IMR-90 (cell line): Measurements from ENCODE around the gene EYS. TPM values are rescaled to one million over a fixed set of nuclear protein-coding genes. Genes with fewer than 3 reads are reported as not detected.

Source experiments
- ATAC-seq: fragments of 200-7000 bp; cut with Tn5 transposase; 2 replicates; pipeline ENCODE4 v1.9.1; 2020; ENCODE audit warnings: low read depth, mild to moderate bottlenecking, moderate library complexity
- BruUV-seq: library from RNA; stranded (reverse); fragments of 400-500 nt; replicated peaks from 2 replicates; lab custom pipeline; 2021; lab: Mats Ljungman, UMichigan
- CTCF ChIA-PET: fragments of 300-600 bp; formaldehyde crosslinking; extraction: SDS; loops from one replicate; lab custom pipeline; 2021; ENCODE audit warnings: antibody characterized with exemption; lab: Yijun Ruan, JAX
- POLR2A ChIA-PET: fragments of 300-600 bp; sonication (Branson Sonifier 250); formaldehyde crosslinking; loops from one replicate; lab custom pipeline; 2022; ENCODE audit warnings: antibody characterized with exemption; ENCODE audit not compliant: unreplicated experiment; lab: Charles Lee
- DNase-seq: peaks from one replicate; pipeline ENCODE4 v3.0.0; 2013
- H2AFZ ChIP-seq: replicated peaks from 2 replicates; pipeline ENCODE3; 2013; ENCODE audit warnings: low read length, mild to moderate bottlenecking; ENCODE audit not compliant: poor library complexity
- H2AK5ac ChIP-seq: 2 replicates; pipeline ENCODE4 v1.6.1; 2013; ENCODE audit warnings: low read depth, low read length, inconsistent platforms
- H2AK9ac ChIP-seq: replicated peaks from 2 replicates; pipeline ENCODE3; 2013; ENCODE audit warnings: mild to moderate bottlenecking, low read depth, low read length, moderate library complexity; ENCODE audit not compliant: poor library complexity
- H2BK120ac ChIP-seq: 2 replicates; pipeline ENCODE4 v1.6.1; 2013; ENCODE audit warnings: low read depth, low read length, inconsistent platforms
- H2BK15ac ChIP-seq: 3 replicates; pipeline ENCODE4 v1.6.1; 2013; ENCODE audit warnings: low read depth, low read length, inconsistent platforms
- H2BK20ac ChIP-seq: 2 replicates; pipeline ENCODE4 v1.6.1; 2013; ENCODE audit warnings: low read depth, mild to moderate bottlenecking, inconsistent platforms, low read length, moderate library complexity
- H2BK5ac ChIP-seq: 2 replicates; pipeline ENCODE4 v1.6.1; 2013; ENCODE audit warnings: mild to moderate bottlenecking, low read depth, low read length, inconsistent platforms; ENCODE audit not compliant: poor library complexity, severe bottlenecking
- H3K14ac ChIP-seq: replicated peaks from 2 replicates; pipeline ENCODE4 v1.6.1; 2013; ENCODE audit warnings: low read depth, low read length, inconsistent platforms
- H3K18ac ChIP-seq: 2 replicates; pipeline ENCODE4 v1.6.1; 2013; ENCODE audit warnings: low read depth, low read length, control low read depth
- H3K23ac ChIP-seq: 2 replicates; pipeline ENCODE4 v1.6.1; 2013; ENCODE audit warnings: low read depth, low read length, inconsistent platforms
- H3K27ac ChIP-seq: 2 replicates; pipeline ENCODE4 v1.5.1; 2013; ENCODE audit warnings: mild to moderate bottlenecking, control low read depth, low read length; ENCODE audit not compliant: insufficient read depth
- H3K27me3 ChIP-seq: 2 replicates; pipeline ENCODE4 v1.6.1; 2013; ENCODE audit warnings: low read length; ENCODE audit not compliant: control insufficient read depth, insufficient read depth
- H3K36me3 ChIP-seq: 2 replicates; pipeline ENCODE4 v1.6.1; 2013; ENCODE audit warnings: low read length, mixed read lengths; ENCODE audit not compliant: control insufficient read depth, insufficient read depth
- H3K4ac ChIP-seq: 2 replicates; pipeline ENCODE4 v1.6.1; 2013; ENCODE audit warnings: low read depth, low read length, inconsistent platforms
- H3K4me1 ChIP-seq: 2 replicates; pipeline ENCODE4 v1.6.1; 2013; ENCODE audit warnings: low read length, mixed read lengths; ENCODE audit not compliant: control insufficient read depth, insufficient read depth
- H3K4me2 ChIP-seq: 2 replicates; pipeline ENCODE4 v1.6.1; 2013; ENCODE audit warnings: low read depth, mild to moderate bottlenecking, control low read depth, low read length, moderate library complexity
- H3K4me3 ChIP-seq: 2 replicates; pipeline ENCODE4 v1.5.1; 2013; ENCODE audit warnings: low read depth, mild to moderate bottlenecking, control low read depth, low read length, moderate library complexity; ENCODE audit not compliant: insufficient read depth
- H3K56ac ChIP-seq: 2 replicates; pipeline ENCODE4 v1.6.1; 2013; ENCODE audit warnings: low read length, inconsistent platforms; ENCODE audit not compliant: insufficient read depth; ENCODE audit errors: extremely low read depth
- H3K79me1 ChIP-seq, 2 experiments: 2 replicates each; pipeline ENCODE4 v1.6.1; 2013; ENCODE audit warnings: low read length in 2 of 2, inconsistent platforms in 1 of 2, low read depth in 1 of 2
- H3K9ac ChIP-seq: 2 replicates; pipeline ENCODE4 v1.6.1; 2013; ENCODE audit warnings: low read depth, low read length, control low read depth
- H3K9me1 ChIP-seq: 2 replicates; pipeline ENCODE4 v1.6.1; 2013; ENCODE audit warnings: low read length, inconsistent platforms; ENCODE audit not compliant: insufficient read depth
- H3K9me3 ChIP-seq: 2 replicates; pipeline ENCODE4 v1.6.1; 2013; ENCODE audit warnings: low read length; ENCODE audit not compliant: control insufficient read depth, insufficient read depth
- H4K20me1 ChIP-seq: 2 replicates; pipeline ENCODE4 v1.6.1; 2013; ENCODE audit warnings: low read length, inconsistent platforms; ENCODE audit not compliant: insufficient read depth
- H4K5ac ChIP-seq: 2 replicates; pipeline ENCODE4 v1.6.1; 2013; ENCODE audit warnings: mild to moderate bottlenecking, low read depth, low read length, control low read depth
- H4K8ac ChIP-seq, 2 experiments: 2 replicates each; pipeline ENCODE4 v1.6.1; 2013; ENCODE audit warnings: low read depth in 2 of 2, low read length in 2 of 2, control low read depth in 1 of 2, inconsistent platforms in 1 of 2
- H4K91ac ChIP-seq: 2 replicates; pipeline ENCODE4 v1.6.1; 2013; ENCODE audit warnings: low read depth, low read length, inconsistent platforms; ENCODE audit not compliant: insufficient read depth
- CEBPB ChIP-seq: IDR thresholded peaks from 2 replicates; pipeline ENCODE4 v1.6.1; 2012; ENCODE audit warnings: low read depth, low read length, improper control_type of control experiment
- MAFK ChIP-seq: IDR thresholded peaks from 2 replicates; pipeline ENCODE4 v1.6.1; 2012; ENCODE audit warnings: low read depth, low read length, improper control_type of control experiment
- WGBS, 2 experiments: methylation state at CpG; one replicate each; pipeline versions ENCODE4 v1.1.5 to v1.1.7; 2013; ENCODE audit warnings: missing lambda C conversion rate in 2 of 2; ENCODE audit not compliant: insufficient read length in 1 of 2; ENCODE audit errors: extremely low coverage in 2 of 2; 5-methylcytosine and 5-hydroxymethylcytosine counted together
- dilution Hi-C: fragments of 300-500 bp; cut with HindIII; formaldehyde crosslinking; loops from one replicate; pipeline ENCODE4 v1.14.3; 2018; ENCODE audit warnings: low sequenced_read_pairs; ENCODE audit not compliant: unreplicated experiment
- in situ Hi-C: fragments of 300-500 bp; cut with MboI; formaldehyde crosslinking; loops from 3 replicates; pipeline ENCODE4 v1.14.3; 2019; ENCODE audit warnings: low sequenced_read_pairs, inconsistent platforms, mixed read lengths
- intact Hi-C: fragments of 100-400 bp; cut with micrococcal nuclease; formaldehyde crosslinking; loops from 2 replicates; pipeline ENCODE4 v1.10.0; 2022
- polyA plus RNA-seq, 3 experiments: library from polyadenylated mRNA; depleted of rRNA; stranded (reverse); fragments of >200 nt; gene quantifications; 2 replicates each; pipeline ENCODE4 v1.2.3, GENCODE V29; 2012; ENCODE audit warnings: low replicate concordance in 1 of 3
- total RNA-seq: library from RNA; depleted of rRNA; stranded (reverse); fragments of >200 nt; gene quantifications from 2 replicates; pipeline ENCODE4 v1.2.3, GENCODE V29; 2012

The EYS gene
- total and polyA plus RNA-seq, 2 of the 4 experiments (the other 2 are of a cell fraction) = under 0.01 TPM; not detected in 1

GRCh38 chr6:63819831-63820230 is 1887.2 kb downstream of the EYS start:
- H2BK15ac ChIP-seq = peak overlapping the region; percentile 48; the same call in 1 of the 3 replicates
- BruUV-seq = no TSS peak
- peak overlapping the region; percentile 33; the same call in 1 of the 2 replicates for H2BK120ac ChIP-seq
- H3K14ac ChIP-seq = 0 out of 2 replicates have a peak overlapping the region, but pooled peaks have one; percentile 3
- no peak overlapping the region for H3K4me2 ChIP-seq
- no peaks in the 10 kb centered on the region for H3K9me3 ChIP-seq
- intact Hi-C loops (loop anchor here (5.0 to 10.0 kb wide), 3 partner anchors 77 to 515 kb away; no protein-coding TSS in a partner anchor), dilution Hi-C loops (no loop called here), in situ Hi-C loops (no loop called here)
- H3K18ac ChIP-seq = peak overlapping the region; percentile 71; the same call in 1 of the 2 replicates
- no peaks in the 10 kb centered on the region for H3K36me3 ChIP-seq
- no peaks in the 10 kb centered on the region for H3K27me3 ChIP-seq
- H3K79me1 ChIP-seq = no peaks in the 10 kb centered on the region
- H2AFZ ChIP-seq = no peak overlapping the region
- no peak for ATAC-seq
- no peak overlapping the region for H2AK5ac ChIP-seq
- H3K9me1 ChIP-seq = no peaks in the 10 kb centered on the region
- H2BK20ac ChIP-seq = peak overlapping the region; percentile 20; the same call in 1 of the 2 replicates
- no peak overlapping the region for H3K27ac ChIP-seq
- POLR2A ChIA-PET = no interaction called here
- no peak for TF ChIP-seq MAFK
- peak; percentile 44 for TF ChIP-seq CEBPB
- H4K8ac ChIP-seq = no peak overlapping the region
- H3K23ac ChIP-seq = no peak overlapping the region
- H3K4me1 ChIP-seq = peaks cover 9% of the 10 kb centered on the region
- no peaks in the 10 kb centered on the region for H4K20me1 ChIP-seq
- CTCF ChIA-PET = no interaction called here
- no peak overlapping the region for H3K9ac ChIP-seq
- no peak overlapping the region for H2AK9ac ChIP-seq
- DNase-seq = peak; percentile 25
- H4K5ac ChIP-seq = peak overlapping the region; percentile 77; the same call in 1 of the 2 replicates
- H3K4me3 ChIP-seq = no peak overlapping the region
- peak overlapping the region; percentile 51 for H2BK5ac ChIP-seq
- H4K91ac ChIP-seq = no peak overlapping the region
- no CpG with 5 or more reads among the region's 1 CpG for WGBS, 2 experiments
- no peak overlapping the region for H3K56ac ChIP-seq
- no peak overlapping the region for H3K4ac ChIP-seq
